HTERT RPE-1 (cell line): Measurements from ENCODE around the gene TEKT2.

Source experiments
- in situ Hi-C: fragments of 300-500 bp; cut with MboI; formaldehyde crosslinking; loops from 4 replicates; pipeline ENCODE4 v1.14.3; 2020; ENCODE audit warnings: low sequenced_read_pairs

Gene TEKT2

GRCh38 chr1:36087233-36088123, 3.6 kb downstream of the TEKT2 start:
- in situ Hi-C loops, result no loop called here

GRCh38 chr1:36088265-36088576, 4.3 kb downstream of the TEKT2 start:
- in situ Hi-C loops, result no loop called here

GRCh38 chr1:36088577-36089392, 4.9 kb downstream of the TEKT2 start, which contains the start of gene ADPRS:
TSS of gene ADPRS (plus strand) at chr1:36088892. CDS start at chr1:36088905, 13 bp downstream.
- in situ Hi-C loops, result no loop called here

GRCh38 chr1:36089393-36090121, 5.7 kb downstream of the TEKT2 start:
- in situ Hi-C loops, result no loop called here

- in situ Hi-C loops, result no loop called here
Measured at GRCh38 chr1:36091141-36091540, 7.2 kb downstream of the TEKT2 start.

- in situ Hi-C loops, result no loop called here
Measured at GRCh38 chr1:36091698-36092097, 7.8 kb downstream of the TEKT2 start.

- in situ Hi-C loops, result no loop called here
Measured at GRCh38 chr1:36092166-36092797, 8.4 kb downstream of the TEKT2 start.

GRCh38 chr1:36092798-36093185, 8.9 kb downstream of the TEKT2 start:
- in situ Hi-C loops, result no loop called here

- in situ Hi-C loops, result no loop called here
Measured at GRCh38 chr1:36093226-36093625, 9.3 kb downstream of the TEKT2 start.

- in situ Hi-C loops, result no loop called here
Measured at GRCh38 chr1:36093929-36094328, 10.0 kb downstream of the TEKT2 start.

GRCh38 chr1:36094621-36095061, 10.7 kb downstream of the TEKT2 start:
- in situ Hi-C loops, result no loop called here

- in situ Hi-C loops, result no loop called here
Measured at GRCh38 chr1:36095760-36096405, 12.0 kb downstream of the TEKT2 start.

GRCh38 chr1:36096500-36097432, 12.9 kb downstream of the TEKT2 start:
- in situ Hi-C loops, result no loop called here

- in situ Hi-C loops, result no loop called here
Measured at GRCh38 chr1:36097693-36098585, 14.0 kb downstream of the TEKT2 start.

GRCh38 chr1:36098650-36099365, 14.9 kb downstream of the TEKT2 start:
- in situ Hi-C loops, result no loop called here

- in situ Hi-C loops, result no loop called here
Measured at GRCh38 chr1:36099681-36100341, 15.9 kb downstream of the TEKT2 start.

- in situ Hi-C loops, result no loop called here
Measured at GRCh38 chr1:36100376-36100775, 16.5 kb downstream of the TEKT2 start.
